A549 (cell line): ENCODE measurements around the gene MRPL12. TPM values are rescaled to one million over a fixed set of nuclear protein-coding genes. Genes with fewer than 3 reads are reported as not detected.

Experiments
- ATAC-seq, 2 experiments: fragments of 200-7000 bp in 1 of 2; fragments of >200 bp in 1 of 2; cut with Nextera tagmentation in 1 of 2; cut with Tn5 transposase in 1 of 2; 3 replicates each; pipeline versions ENCODE4 v1.8.0 to v1.9.1; 2018 to 2020; ENCODE audit warnings: mild to moderate bottlenecking in 1 of 2, moderate library complexity in 1 of 2
- CTCF ChIA-PET: fragments of 300-600 bp; sonication (Branson Sonifier 250); formaldehyde crosslinking; extraction: SDS; loops from one replicate; lab custom pipeline; 2021; ENCODE audit warnings: antibody characterized with exemption, inconsistent platforms; lab: Yijun Ruan, JAX
- POLR2A ChIA-PET: fragments of 350-600 bp; formaldehyde crosslinking; extraction: SDS; loops from one replicate; lab custom pipeline; 2021; ENCODE audit warnings: antibody characterized with exemption, inconsistent platforms; lab: Yijun Ruan, JAX
- DNase-seq, 2 experiments: peaks; one replicate each; pipeline versions ENCODE4 v3.0.0 to v3.0.0-alpha.2; 2011 to 2016; ENCODE audit warnings: low read depth in 1 of 2, low spot score in 1 of 2
- FAIRE-seq: peaks from 2 replicates; lab custom pipeline; 2011; peaks lifted over from hg19 to GRCh38; lab: Jason Lieb, UNC
- H3K27ac ChIP-seq, 2 experiments: fragments of >200 bp; sonication (Bioruptor Twin); formaldehyde crosslinking; 3 replicates each; pipeline ENCODE4 v1.5.1; 2016 to 2017
- H3K4me1 ChIP-seq: fragments of >200 bp; sonication (Bioruptor Twin); formaldehyde crosslinking; 3 replicates; pipeline ENCODE4 v1.6.1; 2016
- H3K4me2 ChIP-seq: fragments of >200 bp; sonication (Bioruptor Twin); formaldehyde crosslinking; 3 replicates; pipeline ENCODE4 v1.6.1; 2016
- H3K4me3 ChIP-seq: fragments of >200 bp; sonication (Bioruptor Twin); formaldehyde crosslinking; 3 replicates; pipeline ENCODE4 v1.5.1; 2016
- H3K9me3 ChIP-seq: fragments of >200 bp; sonication (Bioruptor Twin); formaldehyde crosslinking; 3 replicates; pipeline ENCODE4 v1.6.1; 2016
- HDAC2 ChIP-seq: fragments of 200-600 bp; sonication (generic); IDR thresholded peaks from 2 replicates; pipeline ENCODE4 v1.6.1; 2016
- HEYL ChIP-seq: fragments of 250-450 bp; sonication (Bioruptor Pico); IDR thresholded peaks from 2 replicates; pipeline ENCODE4 v1.8.0; 2021; ENCODE audit warnings: mild to moderate bottlenecking, moderate library complexity
- KDM5A ChIP-seq: fragments of 200-600 bp; sonication (generic); IDR thresholded peaks from 2 replicates; pipeline ENCODE4 v1.6.1; 2016; ENCODE audit warnings: antibody characterized with exemption, mild to moderate bottlenecking
- MAFK ChIP-seq: fragments of 450-650 bp; IDR thresholded peaks from 2 replicates; pipeline ENCODE4 v1.6.1; 2014; ENCODE audit not compliant: partially characterized antibody
- PHF8 ChIP-seq: fragments of 200-600 bp; sonication (generic); IDR thresholded peaks from 2 replicates; pipeline ENCODE4 v1.6.1; 2016; ENCODE audit warnings: low read depth, mild to moderate bottlenecking, antibody characterized with exemption, moderate library complexity, borderline replicate concordance
- SREBF2 ChIP-seq: fragments of 450-650 bp; IDR thresholded peaks from 2 replicates; pipeline ENCODE4 v1.6.1; 2014; ENCODE audit warnings: mild to moderate bottlenecking, moderate library complexity
- TFCP2L1 ChIP-seq: fragments of 250-450 bp; sonication (Bioruptor Pico); IDR thresholded peaks from 2 replicates; pipeline ENCODE4 v1.5.0; 2021; ENCODE audit warnings: mild to moderate bottlenecking
- ZNF302 ChIP-seq: fragments of 250-450 bp; sonication (Bioruptor Pico); IDR thresholded peaks from 2 replicates; pipeline ENCODE4 v1.9.0; 2021; ENCODE audit warnings: inconsistent platforms, mild to moderate bottlenecking, moderate library complexity
- WGBS: methylation state at CpG from one replicate; pipeline ENCODE4 v1.1.6; 2017; ENCODE audit errors: missing lambda C conversion rate; 5-methylcytosine and 5-hydroxymethylcytosine counted together
- polyA plus RNA-seq, 4 experiments: library from polyadenylated mRNA; depleted of rRNA in 3 of 4; stranded (reverse); fragments of >200 nt; fragmentation: RNase III in 1 of 4; extraction: RNeasy Plus Mini Kit Qiagen cat#74134 plus additional on column Dnase treatment in 1 of 4; gene quantifications; 2 replicates in 3 of 4; 3 replicates in 1 of 4; pipeline ENCODE4 v1.2.3, GENCODE V29; 2011 to 2017
- TF ChIP-seq, protein P1 (sequence below): fragments of >200 bp; sonication (Bioruptor Twin); formaldehyde crosslinking; IDR thresholded peaks from 3 replicates; pipeline ENCODE4 v1.5.1; 2016
- TF ChIP-seq, protein P2 (sequence below): IDR thresholded peaks from 2 replicates; pipeline ENCODE4 v1.6.1; 2012
- TF ChIP-seq, protein P3 (sequence below): IDR thresholded peaks from 2 replicates; pipeline ENCODE4 v1.6.1; 2012; ENCODE audit warnings: low read depth, borderline replicate concordance
- TF ChIP-seq, protein P4 (sequence below): fragments of 250-450 bp; sonication (Bioruptor Pico); IDR thresholded peaks from 2 replicates; pipeline ENCODE4 v1.5.0; 2021; ENCODE audit warnings: mild to moderate bottlenecking, moderate library complexity, borderline replicate concordance
- TF ChIP-seq, protein P5 (sequence below): fragments of 450-650 bp; IDR thresholded peaks from 2 replicates; pipeline ENCODE4 v1.6.1; 2014; ENCODE audit warnings: antibody characterized with exemption

The MRPL12 gene
- polyA plus RNA-seq, 2 of the 4 experiments (the other 2 are of a cell fraction): 161 to 215 TPM

DNA sequence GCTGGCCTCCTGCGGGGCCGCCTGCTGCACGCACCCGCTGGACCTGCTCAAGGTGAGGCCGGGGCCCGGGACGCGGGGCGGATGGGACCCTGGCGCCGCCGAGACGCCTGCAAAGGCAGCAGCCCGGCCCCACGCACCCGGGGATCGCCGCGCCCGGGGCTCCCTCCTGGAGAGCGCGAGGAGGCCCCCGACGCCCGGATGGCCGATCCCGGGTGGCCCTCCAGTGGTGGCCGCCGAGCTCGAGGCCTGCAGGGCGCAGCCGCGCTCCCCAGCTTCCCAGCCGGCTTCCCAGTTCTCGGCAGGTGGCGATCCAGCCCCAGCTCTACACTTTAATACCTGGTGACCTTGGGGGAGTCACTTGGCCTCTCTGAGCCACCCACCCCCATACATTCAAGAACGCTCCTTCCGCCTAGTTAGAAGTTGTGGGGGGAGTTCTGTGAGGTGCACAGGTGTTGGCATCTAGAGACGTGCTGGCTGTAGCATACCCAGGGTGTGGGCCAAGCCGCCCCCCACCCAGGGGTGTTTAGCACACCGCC lies 9.4 kb downstream of the MRPL12 start (continued):
- TF ChIP-seq, protein P1, sequence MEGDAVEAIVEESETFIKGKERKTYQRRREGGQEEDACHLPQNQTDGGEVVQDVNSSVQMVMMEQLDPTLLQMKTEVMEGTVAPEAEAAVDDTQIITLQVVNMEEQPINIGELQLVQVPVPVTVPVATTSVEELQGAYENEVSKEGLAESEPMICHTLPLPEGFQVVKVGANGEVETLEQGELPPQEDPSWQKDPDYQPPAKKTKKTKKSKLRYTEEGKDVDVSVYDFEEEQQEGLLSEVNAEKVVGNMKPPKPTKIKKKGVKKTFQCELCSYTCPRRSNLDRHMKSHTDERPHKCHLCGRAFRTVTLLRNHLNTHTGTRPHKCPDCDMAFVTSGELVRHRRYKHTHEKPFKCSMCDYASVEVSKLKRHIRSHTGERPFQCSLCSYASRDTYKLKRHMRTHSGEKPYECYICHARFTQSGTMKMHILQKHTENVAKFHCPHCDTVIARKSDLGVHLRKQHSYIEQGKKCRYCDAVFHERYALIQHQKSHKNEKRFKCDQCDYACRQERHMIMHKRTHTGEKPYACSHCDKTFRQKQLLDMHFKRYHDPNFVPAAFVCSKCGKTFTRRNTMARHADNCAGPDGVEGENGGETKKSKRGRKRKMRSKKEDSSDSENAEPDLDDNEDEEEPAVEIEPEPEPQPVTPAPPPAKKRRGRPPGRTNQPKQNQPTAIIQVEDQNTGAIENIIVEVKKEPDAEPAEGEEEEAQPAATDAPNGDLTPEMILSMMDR: peak; percentile 38
- TF ChIP-seq, protein P2, sequence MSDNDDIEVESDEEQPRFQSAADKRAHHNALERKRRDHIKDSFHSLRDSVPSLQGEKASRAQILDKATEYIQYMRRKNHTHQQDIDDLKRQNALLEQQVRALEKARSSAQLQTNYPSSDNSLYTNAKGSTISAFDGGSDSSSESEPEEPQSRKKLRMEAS: 0 out of 2 replicates have a peak, but pooled peaks have one; percentile 15
- TF ChIP-seq HDAC2 (no peak), TFCP2L1 (CRISPR knock-in tag) (0 out of 2 replicates have a peak, but pooled peaks have one; percentile 31)
- TF ChIP-seq, protein P3, sequence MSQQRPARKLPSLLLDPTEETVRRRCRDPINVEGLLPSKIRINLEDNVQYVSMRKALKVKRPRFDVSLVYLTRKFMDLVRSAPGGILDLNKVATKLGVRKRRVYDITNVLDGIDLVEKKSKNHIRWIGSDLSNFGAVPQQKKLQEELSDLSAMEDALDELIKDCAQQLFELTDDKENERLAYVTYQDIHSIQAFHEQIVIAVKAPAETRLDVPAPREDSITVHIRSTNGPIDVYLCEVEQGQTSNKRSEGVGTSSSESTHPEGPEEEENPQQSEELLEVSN: no peak

DNA sequence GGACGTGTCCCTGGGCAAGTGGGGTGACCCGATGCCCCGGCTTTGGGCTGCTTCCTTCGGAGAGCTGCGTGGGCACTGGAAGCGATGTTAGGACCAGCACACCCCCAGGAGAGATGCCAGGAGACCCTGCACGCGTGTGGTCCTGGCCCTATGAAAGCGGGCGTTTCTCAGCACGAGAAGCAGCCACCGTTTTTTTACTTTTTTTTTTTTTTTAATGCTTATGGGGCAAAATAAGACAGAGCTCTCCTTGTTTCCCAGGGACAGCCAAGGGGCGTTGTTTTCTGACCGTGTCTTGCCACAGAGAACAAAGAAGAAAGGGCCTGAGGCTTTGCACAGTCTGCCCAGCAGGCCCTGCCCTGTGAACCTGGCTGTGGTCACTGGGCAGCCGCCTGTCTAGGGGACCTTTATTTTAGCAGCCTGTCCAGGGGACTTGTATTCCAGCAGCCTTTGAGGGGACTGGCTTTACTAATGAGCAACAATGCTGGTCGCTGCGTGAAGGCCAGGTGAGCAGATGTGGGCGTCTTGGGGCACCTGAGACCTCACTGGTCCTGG lies 9.9 kb downstream of the MRPL12 start:
- peak overlapping the region; percentile 95 for H3K27ac ChIP-seq
- ChIA-PET CTCF (interaction anchor here (0.5 to 4.6 kb wide), 15 partner anchors 9 to 154 kb away, joined by 3 to 24 read pairs (median 3); no protein-coding TSS in a partner anchor), POLR2A (interaction anchor here (1.1 to 3.9 kb wide), 4 partner anchors 9 to 154 kb away, joined by 3 to 41 read pairs (median 12); partner anchors contain the start of genes MCRIP1 and MRPL12)
- DNase-seq (no peak), ATAC-seq (peak in 1 of 2 experiments; percentile 13; a peak in 3 of 6 replicates), FAIRE-seq (no peak)
- H3K4me3 ChIP-seq: peak overlapping the region; percentile 70
- peak overlapping the region; percentile 86 for H3K4me2 ChIP-seq
- H3K4me1 ChIP-seq: peaks cover 20% of the 10 kb centered on the region
- H3K9me3 ChIP-seq: no peaks in the 10 kb centered on the region
- 37% methylated on average over 18 of the region's 18 CpGs for WGBS
- TF ChIP-seq MAFK (peak; percentile 54), HDAC2 (no peak), ZNF302 (no peak), KDM5A (no peak)
- TF ChIP-seq, protein P4, sequence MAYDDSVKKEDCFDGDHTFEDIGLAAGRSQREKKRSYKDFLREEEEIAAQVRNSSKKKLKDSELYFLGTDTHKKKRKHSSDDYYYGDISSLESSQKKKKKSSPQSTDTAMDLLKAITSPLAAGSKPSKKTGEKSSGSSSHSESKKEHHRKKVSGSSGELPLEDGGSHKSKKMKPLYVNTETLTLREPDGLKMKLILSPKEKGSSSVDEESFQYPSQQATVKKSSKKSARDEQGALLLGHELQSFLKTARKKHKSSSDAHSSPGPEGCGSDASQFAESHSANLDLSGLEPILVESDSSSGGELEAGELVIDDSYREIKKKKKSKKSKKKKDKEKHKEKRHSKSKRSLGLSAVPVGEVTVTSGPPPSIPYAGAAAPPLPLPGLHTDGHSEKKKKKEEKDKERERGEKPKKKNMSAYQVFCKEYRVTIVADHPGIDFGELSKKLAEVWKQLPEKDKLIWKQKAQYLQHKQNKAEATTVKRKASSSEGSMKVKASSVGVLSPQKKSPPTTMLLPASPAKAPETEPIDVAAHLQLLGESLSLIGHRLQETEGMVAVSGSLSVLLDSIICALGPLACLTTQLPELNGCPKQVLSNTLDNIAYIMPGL (CRISPR knock-in tag): no peak

DNA sequence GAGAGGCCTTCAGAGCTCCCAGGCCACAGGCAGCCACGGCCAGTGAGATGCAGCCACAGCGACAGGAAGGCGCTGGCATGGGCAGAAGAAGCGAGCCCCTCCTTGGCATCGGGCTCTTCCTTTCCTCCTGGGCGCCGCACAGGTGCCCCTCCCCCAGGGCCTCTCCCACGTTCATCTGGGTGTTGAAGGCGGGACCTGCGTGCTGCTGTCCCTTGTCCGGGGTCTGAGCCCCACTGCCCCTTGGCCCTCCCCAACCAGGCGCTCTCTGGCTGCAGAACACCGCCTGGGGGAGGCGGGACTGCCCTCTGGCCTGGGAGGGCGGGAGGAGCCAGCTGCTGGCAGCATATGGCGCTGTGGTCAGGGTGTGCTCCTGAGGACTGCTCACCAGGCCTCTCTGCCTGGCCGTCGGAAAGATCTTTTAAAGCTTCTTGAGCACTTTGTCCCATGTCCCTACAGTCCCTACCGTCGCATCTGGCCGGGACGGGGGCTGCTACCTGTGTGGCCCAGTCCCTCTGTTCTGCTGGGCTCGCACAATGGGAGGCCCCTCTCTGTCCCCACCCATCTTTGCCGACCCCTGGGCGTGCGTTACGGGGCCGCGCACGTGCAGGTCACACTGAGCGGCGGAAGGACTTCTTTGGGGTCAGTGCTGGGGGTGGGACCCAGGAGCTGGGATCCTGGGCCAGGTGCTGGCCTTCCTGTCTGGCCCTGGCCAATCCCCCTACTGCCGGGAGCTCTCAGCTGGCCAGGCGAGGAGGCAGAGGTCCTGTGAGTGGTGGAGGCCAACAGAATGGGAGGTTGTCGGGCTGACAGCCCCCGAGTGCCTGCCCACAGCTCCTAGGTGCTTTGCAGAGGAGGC lies 10.6 kb downstream of the MRPL12 start:
- ATAC-seq (peak in 1 of 2 experiments; percentile 7; a peak in 2 of 6 replicates), DNase-seq (no peak), FAIRE-seq (no peak)
- TF ChIP-seq, protein P5, sequence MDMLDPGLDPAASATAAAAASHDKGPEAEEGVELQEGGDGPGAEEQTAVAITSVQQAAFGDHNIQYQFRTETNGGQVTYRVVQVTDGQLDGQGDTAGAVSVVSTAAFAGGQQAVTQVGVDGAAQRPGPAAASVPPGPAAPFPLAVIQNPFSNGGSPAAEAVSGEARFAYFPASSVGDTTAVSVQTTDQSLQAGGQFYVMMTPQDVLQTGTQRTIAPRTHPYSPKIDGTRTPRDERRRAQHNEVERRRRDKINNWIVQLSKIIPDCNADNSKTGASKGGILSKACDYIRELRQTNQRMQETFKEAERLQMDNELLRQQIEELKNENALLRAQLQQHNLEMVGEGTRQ: no peak
- TF ChIP-seq PHF8: no peak
- TF ChIP-seq SREBF2: no peak
- TF ChIP-seq, protein P3: 0 out of 2 replicates have a peak, but pooled peaks have one; percentile 16
- no peak for TF ChIP-seq KDM5A
- TF ChIP-seq HEYL (CRISPR knock-in tag): no peak
- H3K4me2 ChIP-seq: peak overlapping the region; percentile 86
- ChIA-PET CTCF (interaction anchor here (0.5 to 4.6 kb wide), 16 partner anchors 8 to 308 kb away, joined by 3 to 24 read pairs (median 3); partner anchors contain the start of genes ARL16, HGS and MCRIP1), POLR2A (interaction anchor here (1.8 to 3.9 kb wide), 3 partner anchors 9 to 153 kb away, joined by 6 to 41 read pairs (median 18); partner anchors contain the start of gene MRPL12)
- 86% methylated on average over 31 of the region's 36 CpGs for WGBS
- H3K27ac ChIP-seq: peak overlapping the region in 1 of 2 experiments; percentile 95; a peak in 3 of 6 replicates
- H3K4me3 ChIP-seq: peak overlapping the region; percentile 70
- H3K9me3 ChIP-seq: no peaks in the 10 kb centered on the region
- H3K4me1 ChIP-seq: peaks cover 20% of the 10 kb centered on the region
